HG03039 (cell line): ENCODE results near the gene TARDBP.
"Not testable (repeated sequence)": the region's sequence is repeated elsewhere in the genome, so short reads cannot be mapped to it uniquely, and the experiment has no call there.

Source experiments
- ATAC-seq: cut with Tn5 transposase; IDR thresholded peaks from one replicate; pipeline ENCODE4 v1.9.1; 2021; ENCODE audit warnings: mild to moderate bottlenecking, moderate library complexity; ENCODE audit not compliant: unreplicated experiment

Gene TARDBP

GRCh38 chr1:11012260-11013159, at the start of gene TARDBP:
TARDBP (plus strand) TSS chr1:11012654; CDS start chr1:11013728, 1,074 bp downstream.
- ATAC-seq, result peak; percentile 74

DNA sequence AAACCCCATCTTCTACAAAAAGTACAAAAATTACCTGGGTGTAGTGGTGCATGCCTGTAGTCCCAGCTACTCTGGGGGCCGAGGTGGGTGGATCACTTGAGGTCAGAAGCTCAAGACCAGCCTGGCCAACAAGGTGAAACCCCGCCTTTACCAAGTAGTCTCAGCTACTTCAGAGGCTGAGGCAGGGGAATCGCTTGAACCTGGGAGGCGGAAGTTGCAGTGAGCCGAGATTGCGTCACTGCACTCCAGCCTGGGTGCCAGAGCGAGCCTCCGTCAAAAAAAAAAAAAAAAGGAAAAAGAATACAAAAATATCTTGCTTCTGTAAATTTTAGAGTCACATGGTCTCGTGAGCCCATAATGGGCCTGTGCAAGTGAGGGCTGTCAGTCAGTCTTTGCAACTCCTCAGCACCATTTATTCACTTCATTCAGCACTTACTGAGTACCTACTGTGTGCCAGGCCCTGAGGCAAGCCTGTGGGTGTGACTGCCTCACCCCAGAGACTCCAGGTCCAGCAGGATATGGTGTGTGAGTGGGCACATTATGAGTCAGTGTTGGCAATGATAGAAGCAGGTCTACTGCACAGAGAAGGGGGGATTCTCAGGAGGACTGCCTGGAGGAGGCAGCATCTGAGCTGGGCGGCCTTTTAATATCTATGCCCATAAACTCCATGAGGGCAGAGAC, 46.8 kb upstream of the TARDBP start:
- ATAC-seq, result no peak

- ATAC-seq, result no peak
These were observed 45.4 kb upstream of the TARDBP start for GRCh38 chr1:10967090-10967489.

GRCh38 chr1:10968411-10968826, 44.0 kb upstream of the TARDBP start:
- no peak for ATAC-seq

GRCh38 chr1:10969267-10969970, 43.0 kb upstream of the TARDBP start:
- ATAC-seq, result no peak

GRCh38 chr1:10969971-10970332, 42.5 kb upstream of the TARDBP start:
- ATAC-seq, result no peak

- ATAC-seq, result no peak
These were observed 38.9 kb upstream of the TARDBP start for GRCh38 chr1:10973552-10973951.

DNA sequence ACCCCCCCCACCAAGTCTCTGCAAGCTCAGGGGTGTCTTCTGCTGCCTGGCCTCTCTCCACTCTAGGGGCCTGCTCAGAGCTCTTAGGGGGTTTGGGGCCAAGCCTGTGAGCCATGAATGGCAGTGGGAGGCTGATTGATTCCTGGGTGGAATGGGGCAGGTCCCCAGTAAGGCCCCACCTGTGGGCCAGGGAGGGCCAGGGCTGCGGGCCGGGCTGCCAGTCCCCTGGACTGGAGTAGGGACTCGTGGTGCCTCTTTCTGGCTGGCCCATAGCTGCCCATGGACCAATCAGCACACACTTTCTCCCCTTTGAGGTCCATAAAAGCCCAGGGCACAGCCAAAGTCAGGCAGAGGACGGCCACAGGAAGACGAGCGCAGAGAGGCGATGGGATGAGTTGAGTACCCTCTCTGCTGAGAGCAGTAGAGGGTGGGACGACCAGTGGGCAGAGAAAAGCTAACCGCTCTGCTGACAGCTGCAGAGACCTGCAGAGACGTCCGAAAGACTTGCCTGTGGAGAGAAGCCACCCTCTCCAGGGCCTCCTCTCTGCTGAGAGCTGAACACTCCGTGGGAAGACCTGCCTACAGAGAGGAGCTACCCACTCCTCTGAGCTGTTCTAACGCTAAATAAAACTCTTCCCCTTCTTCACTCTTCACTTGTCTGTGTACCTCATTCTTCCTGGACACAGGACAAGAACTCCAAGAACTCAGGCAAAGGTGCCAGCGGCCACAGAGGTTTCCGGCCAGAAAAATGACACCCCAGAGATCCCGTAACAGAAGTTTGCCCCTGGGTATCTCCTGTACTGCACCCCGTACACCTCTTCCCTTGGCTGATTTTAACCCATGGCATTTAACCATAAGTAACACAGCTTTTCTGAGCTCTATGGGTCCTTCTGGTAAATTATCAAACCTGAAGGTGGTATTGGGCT, 38.2 kb upstream of the TARDBP start:
- ATAC-seq, result no peak

DNA sequence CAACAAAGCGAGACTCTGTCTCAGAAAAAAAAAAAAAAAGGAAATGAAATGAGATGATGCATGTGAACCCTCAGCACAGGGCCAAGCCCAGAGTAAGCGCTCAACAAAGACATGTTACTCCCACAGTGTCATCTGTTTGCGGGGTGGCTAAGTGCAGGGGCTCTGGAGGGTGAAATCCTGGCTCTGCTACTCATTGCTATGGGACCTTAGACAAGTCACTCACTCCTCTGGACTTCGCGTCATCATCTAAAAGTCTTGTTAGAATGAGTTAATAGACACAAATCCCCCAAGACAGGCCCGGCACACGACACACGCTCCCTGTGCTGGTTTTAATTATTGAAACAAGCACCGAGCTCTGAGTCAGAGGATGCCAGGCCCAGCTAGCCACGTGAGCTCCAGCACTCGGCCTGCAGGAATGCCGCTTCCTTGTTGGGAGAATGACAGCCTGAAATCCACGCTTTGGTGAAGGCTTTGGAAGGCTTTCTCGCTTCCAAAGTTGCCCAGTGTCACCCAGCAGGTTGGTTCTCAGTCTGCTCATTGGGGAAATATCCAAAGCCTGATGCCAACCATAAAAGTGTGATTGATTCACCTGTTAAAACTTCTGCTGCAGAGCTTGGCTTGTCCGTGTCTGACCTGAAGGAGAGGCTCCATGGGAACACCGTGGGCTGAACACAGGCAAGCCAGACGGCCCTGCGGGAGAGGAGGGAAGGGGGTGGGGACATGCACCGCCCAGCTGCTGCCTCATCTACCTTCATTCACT, 36.7 kb upstream of the TARDBP start:
- ATAC-seq, result no peak

DNA sequence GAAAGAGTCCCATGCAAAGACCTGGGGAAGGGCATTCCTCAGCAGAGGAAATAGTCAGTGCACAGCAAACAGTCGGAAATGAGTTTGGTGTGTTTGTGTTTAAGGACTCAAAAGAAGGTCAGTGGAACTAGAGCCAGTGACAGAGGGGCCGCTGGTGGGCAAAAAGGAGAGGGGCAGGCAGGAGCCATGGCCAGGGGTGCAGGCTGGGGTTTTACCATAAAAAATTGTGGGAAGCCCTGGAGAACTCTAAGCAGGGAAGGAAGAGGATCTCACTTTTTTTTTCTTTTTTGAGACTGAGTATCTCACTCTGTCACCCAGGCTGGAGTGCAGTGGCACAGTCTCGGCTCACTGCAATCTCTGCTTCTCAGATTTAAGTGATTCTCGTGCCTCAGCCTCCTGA, 33.7 kb upstream of the TARDBP start:
- no peak for ATAC-seq

GRCh38 chr1:10979483-10979920, 33.0 kb upstream of the TARDBP start:
- no peak for ATAC-seq

- no peak for ATAC-seq
These were observed 32.3 kb upstream of the TARDBP start for GRCh38 chr1:10980094-10980577.

GRCh38 chr1:10980841-10981727, 31.4 kb upstream of the TARDBP start:
- ATAC-seq, result no peak

DNA sequence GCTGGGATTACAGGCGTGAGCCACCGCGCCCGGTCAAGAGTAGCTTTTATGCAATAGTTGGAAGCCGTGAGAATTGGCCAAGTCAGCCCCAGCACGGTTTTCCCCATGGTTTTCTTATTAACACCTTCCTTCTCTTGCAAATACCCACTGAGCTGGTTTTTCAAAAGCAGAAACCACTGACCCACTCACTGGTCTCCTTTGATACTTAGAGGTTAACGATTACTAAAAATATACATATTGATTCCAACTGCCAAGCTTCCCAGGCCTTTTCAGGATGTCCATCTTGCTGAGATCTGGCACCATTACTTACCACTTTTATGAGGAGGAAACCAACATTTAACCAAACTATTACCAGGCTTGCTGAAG, 25.9 kb upstream of the TARDBP start:
- ATAC-seq, result no peak

DNA sequence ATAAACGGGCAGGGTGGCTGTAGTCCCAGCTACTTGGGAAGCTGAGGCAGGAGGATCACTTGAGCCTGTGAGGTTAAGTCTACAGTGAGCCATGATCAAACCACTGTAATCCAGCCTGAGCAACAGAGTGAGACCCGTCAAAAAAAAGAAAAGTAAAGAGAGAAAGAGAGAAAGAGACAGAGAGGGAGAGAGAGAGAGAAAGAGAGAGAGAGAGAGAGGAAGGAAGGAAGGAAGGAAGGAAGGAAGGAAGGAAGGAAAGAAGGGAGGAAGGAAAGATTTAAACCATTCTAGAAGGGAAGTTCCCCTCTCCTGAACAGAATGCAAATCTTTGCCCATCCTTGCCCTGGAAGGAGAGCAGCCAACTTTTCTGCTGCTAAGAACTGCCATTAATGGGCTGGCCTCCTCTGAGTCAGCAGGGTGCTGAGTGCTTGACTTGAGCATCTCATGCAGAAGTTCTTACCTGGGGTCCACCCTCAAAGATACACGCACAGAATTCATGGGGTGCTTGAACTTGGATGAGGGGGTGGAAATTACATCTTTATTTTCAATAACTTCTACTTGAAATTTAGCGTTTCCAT, 24.5 kb upstream of the TARDBP start:
- no peak for ATAC-seq

- no peak for ATAC-seq
These were observed 23.4 kb upstream of the TARDBP start for GRCh38 chr1:10989095-10989494.

DNA sequence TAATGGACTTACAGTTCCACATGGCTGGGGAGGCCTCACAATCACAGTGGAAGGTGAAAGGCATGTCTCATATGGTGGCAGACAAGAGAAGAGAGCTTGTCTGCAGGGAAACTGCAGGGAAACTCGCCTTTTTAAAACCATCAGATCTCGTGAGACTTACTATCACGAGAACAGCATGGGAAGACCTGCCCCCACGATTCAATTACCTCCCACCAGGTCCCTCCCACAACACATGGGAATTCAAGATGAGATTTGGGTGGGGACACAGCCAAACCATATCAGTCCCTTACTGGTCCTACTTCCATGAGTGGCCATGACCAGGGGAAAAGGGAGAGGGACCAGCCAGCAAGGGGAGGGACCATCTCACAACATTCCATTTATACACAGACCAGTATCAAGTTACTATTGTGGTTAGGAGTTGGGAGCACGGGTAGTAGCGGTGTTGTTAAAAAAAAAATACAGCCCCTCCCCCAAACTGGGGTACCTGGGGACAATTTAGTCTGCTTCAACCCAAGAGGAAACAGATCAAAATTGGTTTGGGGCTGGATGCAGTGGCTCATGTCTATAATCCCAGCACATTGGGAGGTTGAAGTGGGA, 22.4 kb upstream of the TARDBP start:
- ATAC-seq, result not testable (repeated sequence)

DNA sequence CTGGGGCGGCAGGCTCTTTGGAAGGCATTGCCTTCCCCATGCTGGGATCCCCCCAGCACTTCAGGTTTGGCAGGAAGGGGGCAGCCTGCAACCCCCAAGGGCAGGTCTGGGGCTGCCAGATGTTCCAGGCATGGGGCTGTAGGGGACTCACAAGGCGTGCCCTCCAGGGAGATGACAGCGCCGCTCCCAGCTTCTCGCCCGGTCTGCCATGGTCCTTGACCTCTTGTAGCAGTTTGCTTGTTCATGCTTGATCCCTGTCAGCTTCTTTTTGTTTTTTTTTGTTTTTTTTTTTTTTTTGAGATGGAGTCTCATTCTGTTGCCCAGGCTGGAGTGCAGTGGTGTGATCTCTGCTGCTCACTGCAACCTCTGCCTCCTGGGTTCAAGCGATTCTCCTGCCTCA, 21.6 kb upstream of the TARDBP start:
- ATAC-seq, result no peak
